Measurements from ENCODE around the gene SAMD1. TPM values are rescaled to one million over a fixed set of nuclear protein-coding genes. Genes with fewer than 3 reads are reported as not detected.
A peak's percentile ranks its signal among the peaks of the same experiment; 100 is the strongest.

The SAMD1 gene
- polyA plus RNA-seq, 3 donors, result 0.78 to 19.4 (median 1.4) TPM

- Mint-ChIP-seq H3K36me3 (peaks cover 60 to 75% of the 10 kb centered on the region in 2 donors), H3K9me3 (peaks cover 0 to 11% (median 7%) of the 10 kb centered on the region in 7 donors), H3K27me3 (ENCODE audit: low read depth in 3 of 3) (no peaks in the 10 kb centered on the region), H3K4me1 (no peaks in the 10 kb centered on the region), H3K27ac (peak overlapping the region in 1 of 7 donors; percentile 71), H3K4me3 (no peak overlapping the region)
- no peaks in the 10 kb centered on the region for H3K27me3 ChIP-seq (ENCODE audit: control insufficient read depth in 2 of 2, insufficient read depth in 2 of 2, low read length in 2 of 2)
- no peak overlapping the region for H3K4me2 ChIP-seq (replicated peaks; ENCODE audit: extremely low read depth, low read length, poor library complexity, severe bottlenecking)
- WGBS (ENCODE audit: insufficient coverage), result 94% methylated on average over 21 of the region's 21 CpGs
- peak; percentile 29 for TF ChIP-seq CTCF (IDR thresholded peaks at IDR 0.05)
- H3K9ac ChIP-seq (ENCODE audit: insufficient read depth, low read length, poor library complexity, severe bottlenecking), result no peak overlapping the region
- H2AFZ ChIP-seq (ENCODE audit: insufficient read depth, low read depth, low read length, poor library complexity, severe bottlenecking), result no peak overlapping the region
- no peaks in the 10 kb centered on the region for H3K4me1 ChIP-seq (ENCODE audit: control insufficient read depth in 1 of 2, insufficient read depth in 2 of 2, low read length in 2 of 2)
- intact Hi-C loops (cut with micrococcal nuclease), result no loop called here
- DNase-seq, result no peak
- H3K36me3 ChIP-seq (replicated peaks in 1 of 2; ENCODE audit: control insufficient read depth in 1 of 2, insufficient read depth in 2 of 2, low read length in 2 of 2), result peaks cover 55 to 69% of the 10 kb centered on the region in 2 donors
- H4K20me1 ChIP-seq (ENCODE audit: insufficient read depth, low read length), result peaks cover 77% of the 10 kb centered on the region
- H3K79me2 ChIP-seq (ENCODE audit: insufficient read depth, low read length), result peaks cover 2% of the 10 kb centered on the region
- H3K27ac ChIP-seq (ENCODE audit: low read depth in 1 of 2, low read length in 2 of 2), result no peak overlapping the region
- no peak overlapping the region for H3K4me3 ChIP-seq (replicated peaks in 1 of 3; ENCODE audit: low read depth in 2 of 3, low read length in 3 of 3)
- peaks cover 6 to 8% of the 10 kb centered on the region in 2 donors for H3K9me3 ChIP-seq (replicated peaks in 1 of 2; ENCODE audit: control insufficient read depth in 1 of 2, insufficient read depth in 1 of 2, low read length in 2 of 2)
Measured at GRCh38 chr19:14097532-14098151, 7.1 kb upstream of the SAMD1 start.

- Histone ChIP-seq H3K79me2 (ENCODE audit: insufficient read depth, low read length) (peaks cover 2% of the 10 kb centered on the region), H3K27me3 (ENCODE audit: control insufficient read depth in 2 of 2, insufficient read depth in 2 of 2, low read length in 2 of 2) (no peaks in the 10 kb centered on the region), H3K4me2 (replicated peaks; ENCODE audit: extremely low read depth, low read length, poor library complexity, severe bottlenecking) (no peak overlapping the region), H3K9ac (ENCODE audit: insufficient read depth, low read length, poor library complexity, severe bottlenecking) (no peak overlapping the region), H3K9me3 (replicated peaks in 1 of 2; ENCODE audit: control insufficient read depth in 1 of 2, insufficient read depth in 1 of 2, low read length in 2 of 2) (peaks cover 6 to 8% of the 10 kb centered on the region in 2 donors), H2AFZ (ENCODE audit: insufficient read depth, low read depth, low read length, poor library complexity, severe bottlenecking) (no peak overlapping the region), H3K4me1 (ENCODE audit: control insufficient read depth in 1 of 2, insufficient read depth in 2 of 2, low read length in 2 of 2) (peaks cover 9 to 10% of the 10 kb centered on the region in 2 donors), H3K27ac (ENCODE audit: low read depth in 1 of 2, low read length in 2 of 2) (no peak overlapping the region), H3K4me3 (replicated peaks in 1 of 3; ENCODE audit: low read depth in 2 of 3, low read length in 3 of 3) (no peak overlapping the region), H4K20me1 (ENCODE audit: insufficient read depth, low read length) (peaks cover 75% of the 10 kb centered on the region), H3K36me3 (replicated peaks in 1 of 2; ENCODE audit: control insufficient read depth in 1 of 2, insufficient read depth in 2 of 2, low read length in 2 of 2) (peaks cover 44 to 57% of the 10 kb centered on the region in 2 donors)
- Mint-ChIP-seq H3K27ac (peak overlapping the region in 3 of 7 donors; percentile 32 to 80 (median 54)), H3K4me3 (no peak overlapping the region), H3K4me1 (peaks cover 8% of the 10 kb centered on the region), H3K36me3 (peaks cover 52 to 63% of the 10 kb centered on the region in 2 donors), H3K9me3 (peaks cover 0 to 11% (median 7%) of the 10 kb centered on the region in 7 donors), H3K27me3 (ENCODE audit: low read depth in 3 of 3) (no peaks in the 10 kb centered on the region)
- TF ChIP-seq CTCF (IDR thresholded peaks at IDR 0.05), result no peak
- DNase-seq, result no peak
- intact Hi-C loops (cut with micrococcal nuclease), result no loop called here
- WGBS (ENCODE audit: insufficient coverage), result 96% methylated on average over 3 of the region's 11 CpGs
Measured at GRCh38 chr19:14096272-14096992, 5.9 kb upstream of the SAMD1 start.
